ENCODE results near the gene CCL23.

- no peak for TF ChIP-seq CTCF (IDR thresholded peaks at IDR 0.05)
- no peak for TF ChIP-seq EP300 (IDR thresholded peaks at IDR 0.05)
- no peak for TF ChIP-seq POLR2A (IDR thresholded peaks at IDR 0.05; ENCODE audit: low read depth)
Observed at GRCh38 chr17:36000732-36001109, 17.1 kb downstream of the CCL23 start.
